Uterus (tissue), 4 donors: ENCODE measurements around the gene FAM47A. TPM values are rescaled to one million over a fixed set of nuclear protein-coding genes. Genes with fewer than 3 reads are reported as not detected.

Source experiments
- DNase-seq, 2 donors: peaks; one replicate each; pipeline ENCODE4 v3.0.0-alpha.2; 2019 to 2020
- H3K27ac ChIP-seq, 2 donors: fragments of 200-600 bp; sonication (generic); 1 replicate in 1 of 2; 2 replicates in 1 of 2; pipeline ENCODE4 v1.5.1; 2016 to 2018
- H3K27me3 ChIP-seq, 2 donors: fragments of 200-600 bp; sonication (generic); one replicate each; pipeline ENCODE4 v1.5.1; 2018 to 2019; ENCODE audit warnings: control low read depth in 1 of 2
- H3K36me3 ChIP-seq, 2 donors: fragments of 200-600 bp; sonication (generic); one replicate each; pipeline ENCODE4 v1.5.1; 2019; ENCODE audit warnings: control low read depth in 1 of 2
- H3K4me1 ChIP-seq, 2 donors: fragments of 200-600 bp; sonication (generic); one replicate each; pipeline ENCODE4 v1.5.1; 2018 to 2019; ENCODE audit warnings: control low read depth in 1 of 2
- H3K4me3 ChIP-seq, 2 donors: fragments of 200-600 bp; sonication (generic); 1 replicate in 1 of 2; 2 replicates in 1 of 2; pipeline ENCODE4 v1.5.1; 2018 to 2019; ENCODE audit warnings: mild to moderate bottlenecking in 1 of 2
- H3K9me3 ChIP-seq, 2 donors: fragments of 200-600 bp; sonication (generic); one replicate each; pipeline ENCODE4 v1.5.1; 2019; ENCODE audit warnings: control low read depth in 1 of 2
- CTCF ChIP-seq, 4 experiments: fragments of 200-600 bp in 2 of 4; fragments of 450-650 bp in 2 of 4; sonication (generic) in 2 of 4; IDR thresholded peaks; one replicate each; pipeline ENCODE4 v1.5.1; 2016 to 2019; ENCODE audit warnings: antibody characterized with exemption in 4 of 4, mild to moderate bottlenecking in 2 of 4, moderate library complexity in 1 of 4
- POLR2A ChIP-seq, 2 donors: fragments of 450-650 bp; IDR thresholded peaks; one replicate each; pipeline ENCODE4 v1.6.1; 2016; ENCODE audit warnings: antibody characterized with exemption in 2 of 2, mild to moderate bottlenecking in 1 of 2, moderate library complexity in 1 of 2
- intact Hi-C: fragments of 100-400 bp; cut with DNase I; formaldehyde crosslinking; loops from one replicate; pipeline ENCODE4 v1.15.1; 2023; ENCODE audit warnings: low total_unique reads
- total RNA-seq, 4 donors: library from RNA; depleted of rRNA in 3 of 4; stranded (reverse); fragments of >200 nt in 3 of 4; gene quantifications; one replicate each; pipeline versions ENCODE4 v1.1.0 to v1.2.4, GENCODE V29; 2014 to 2023
- donor health status: DM: yes; HTN: yes; CAD: no.

Gene FAM47A
- total RNA-seq, result not detected

DNA sequence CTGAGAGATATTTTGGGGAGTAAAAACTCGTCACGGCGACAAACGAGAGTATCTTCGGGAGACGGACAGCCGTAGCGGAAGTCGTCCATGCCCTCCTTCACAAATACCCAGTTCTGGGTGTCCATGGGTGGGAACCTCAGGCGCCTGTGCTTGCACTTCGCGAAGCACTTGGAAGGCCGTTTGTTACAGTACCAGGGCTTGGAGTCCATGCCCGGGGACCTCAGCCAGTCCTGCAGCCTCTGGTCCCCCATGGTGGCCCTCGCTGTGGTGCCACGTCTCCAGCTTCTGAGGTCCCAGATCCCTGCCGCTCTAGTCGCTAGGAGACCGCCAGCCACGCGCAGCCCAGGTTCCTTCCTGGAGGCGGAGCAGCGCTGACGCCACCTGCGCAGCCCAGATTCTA lies at the start of gene FAM47A:
Gene FAM47A (minus strand): TSS at position 287 of the 400 bp plus-strand sequence. CDS start 36 bp downstream, at position 251.
- Histone ChIP-seq H3K4me1 (no peaks in the 10 kb centered on the region), H3K36me3 (no peaks in the 10 kb centered on the region), H3K27ac (no peak within 1 kb of the TSS), H3K27me3 (no peaks in the 10 kb centered on the region), H3K4me3 (no peak within 1 kb of the TSS), H3K9me3 (no peaks in the 10 kb centered on the region)
- DNase-seq, result no peak
- intact Hi-C loops, result no loop called here
- TF ChIP-seq POLR2A (IDR thresholded peaks at IDR 0.05) (no peak), CTCF (IDR thresholded peaks at IDR 0.05) (no peak)

GRCh38 chrX:34147345-34147744 lies 15.2 kb upstream of the FAM47A start:
- Histone ChIP-seq H3K27ac (no peak overlapping the region), H3K36me3 (no peaks in the 10 kb centered on the region), H3K27me3 (no peaks in the 10 kb centered on the region), H3K9me3 (no peaks in the 10 kb centered on the region), H3K4me1 (no peaks in the 10 kb centered on the region), H3K4me3 (no peak overlapping the region)
- DNase-seq, result no peak
- TF ChIP-seq CTCF (IDR thresholded peaks at IDR 0.05) (no peak), POLR2A (IDR thresholded peaks at IDR 0.05) (no peak)
- intact Hi-C loops, result no loop called here

GRCh38 chrX:34146906-34147305 lies 14.8 kb upstream of the FAM47A start:
- TF ChIP-seq POLR2A (IDR thresholded peaks at IDR 0.05), result no peak
- TF ChIP-seq CTCF (IDR thresholded peaks at IDR 0.05), result no peak
- no peak for DNase-seq
- no peaks in the 10 kb centered on the region for H3K36me3 ChIP-seq
- H3K9me3 ChIP-seq, result no peaks in the 10 kb centered on the region
- H3K27ac ChIP-seq, result no peak overlapping the region
- no peaks in the 10 kb centered on the region for H3K4me1 ChIP-seq
- H3K4me3 ChIP-seq, result no peak overlapping the region
- no peaks in the 10 kb centered on the region for H3K27me3 ChIP-seq
- intact Hi-C loops, result no loop called here

- intact Hi-C loops, result no loop called here
- H3K27me3 ChIP-seq, result no peaks in the 10 kb centered on the region
- H3K9me3 ChIP-seq, result no peaks in the 10 kb centered on the region
- no peak for TF ChIP-seq POLR2A (IDR thresholded peaks at IDR 0.05)
- no peak for TF ChIP-seq CTCF (IDR thresholded peaks at IDR 0.05)
- DNase-seq, result no peak
- no peak overlapping the region for H3K4me3 ChIP-seq
- no peak overlapping the region for H3K27ac ChIP-seq
- no peaks in the 10 kb centered on the region for H3K36me3 ChIP-seq
- H3K4me1 ChIP-seq, result no peaks in the 10 kb centered on the region
These were observed 12.1 kb upstream of the FAM47A start for GRCh38 chrX:34144246-34144645.

DNA sequence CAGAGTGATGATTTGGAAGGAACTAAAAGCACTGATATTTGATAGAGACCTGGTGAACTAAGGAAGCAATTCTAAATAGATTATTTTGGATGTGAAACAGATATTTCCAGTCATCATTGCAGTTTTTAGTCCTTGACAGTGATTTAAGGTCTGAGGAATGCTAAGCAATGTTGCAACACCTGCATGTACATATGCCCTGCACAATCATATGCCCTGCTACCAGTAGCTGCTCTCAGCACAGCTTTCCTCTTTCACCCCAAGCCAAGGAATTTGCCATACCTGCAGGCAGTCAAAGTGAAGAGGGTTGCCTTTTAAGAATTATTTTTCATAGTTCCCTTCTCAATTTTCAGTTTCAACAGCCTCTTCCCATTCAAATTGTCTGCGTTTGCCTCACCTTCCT lies 8.7 kb upstream of the FAM47A start:
- intact Hi-C loops, result no loop called here
- TF ChIP-seq POLR2A (IDR thresholded peaks at IDR 0.05), result no peak
- TF ChIP-seq CTCF (IDR thresholded peaks at IDR 0.05), result no peak
- no peak overlapping the region for H3K4me3 ChIP-seq
- no peak for DNase-seq
- no peaks in the 10 kb centered on the region for H3K4me1 ChIP-seq
- H3K27ac ChIP-seq, result no peak overlapping the region
- H3K36me3 ChIP-seq, result no peaks in the 10 kb centered on the region
- no peaks in the 10 kb centered on the region for H3K27me3 ChIP-seq
- H3K9me3 ChIP-seq, result no peaks in the 10 kb centered on the region
